Neural cell (in vitro differentiated cells): ENCODE data around the gene RFC3. TPM values are rescaled to one million over a fixed set of nuclear protein-coding genes. Genes with fewer than 3 reads are reported as not detected.

ENCODE experiments used
- H2AFZ ChIP-seq: fragments of 200-600, 300-800 bp; sonication (generic), shearing (Covaris generic); 2 replicates; pipeline ENCODE4 v1.6.0; 2014; ENCODE audit warnings: low read depth, mild to moderate bottlenecking, antibody characterized with exemption, low read length, moderate library complexity
- H3F3A ChIP-seq: fragments of 200-600 bp; shearing (Covaris generic); 2 replicates; pipeline ENCODE4 v1.6.1; 2016; ENCODE audit warnings: mild to moderate bottlenecking, moderate library complexity, mixed read lengths, antibody characterized with exemption, low read length; ENCODE audit not compliant: insufficient read depth, poor library complexity, severe bottlenecking
- H3K27ac ChIP-seq: fragments of 200-600, 300-800 bp; sonication (generic), shearing (Covaris generic); 2 replicates; pipeline ENCODE4 v1.5.1; 2014; ENCODE audit warnings: mild to moderate bottlenecking, low read length, moderate library complexity
- H3K27me3 ChIP-seq: fragments of 300-800, 200-600 bp; sonication (generic), shearing (Covaris generic); 2 replicates; pipeline ENCODE4 v1.6.0; 2014; ENCODE audit warnings: mild to moderate bottlenecking, low read depth, low read length, moderate library complexity; ENCODE audit not compliant: insufficient read depth
- H3K36me3 ChIP-seq: fragments of 300-800, 200-600 bp; sonication (generic), shearing (Covaris generic); 2 replicates; pipeline ENCODE4 v1.5.1; 2014; ENCODE audit warnings: mild to moderate bottlenecking, antibody characterized with exemption, low read length, moderate library complexity; ENCODE audit not compliant: insufficient read depth
- H3K4me2 ChIP-seq: fragments of 300-800, 200-600 bp; sonication (generic), shearing (Covaris generic); 2 replicates; pipeline ENCODE4 v1.6.0; 2014; ENCODE audit warnings: mild to moderate bottlenecking, low read length
- H3K4me3 ChIP-seq: fragments of 300-800, 200-600 bp; sonication (generic), shearing (Covaris generic); 2 replicates; pipeline ENCODE4 v1.5.1; 2014; ENCODE audit warnings: mild to moderate bottlenecking, low read length, moderate library complexity
- H3K79me2 ChIP-seq: fragments of 200-600 bp; shearing (Covaris generic); replicated peaks from 2 replicates; pipeline ENCODE4 v1.6.0; 2014; ENCODE audit warnings: mild to moderate bottlenecking, low read length, moderate library complexity; ENCODE audit not compliant: insufficient read depth
- H3K9ac ChIP-seq: fragments of 300-800, 200-600 bp; sonication (generic), shearing (Covaris generic); 2 replicates; pipeline ENCODE4 v1.6.1; 2016; ENCODE audit warnings: mild to moderate bottlenecking, low read length, mixed read lengths
- H3K9me2 ChIP-seq: fragments of 200-600 bp; shearing (Covaris generic); 2 replicates; pipeline ENCODE4 v1.6.1; 2016; ENCODE audit warnings: mild to moderate bottlenecking, low read length, mixed read lengths; ENCODE audit not compliant: insufficient read depth
- H3K9me3 ChIP-seq: fragments of 200-600, 300-800 bp; sonication (generic), shearing (Covaris generic); 2 replicates; pipeline ENCODE4 v1.6.1; 2016; ENCODE audit warnings: mild to moderate bottlenecking, mixed run types, low read length, moderate library complexity, mixed read lengths
- H4K20me1 ChIP-seq: fragments of 200-600 bp; shearing (Covaris generic); 2 replicates; pipeline ENCODE4 v1.6.1; 2016; ENCODE audit warnings: mild to moderate bottlenecking, mixed run types; ENCODE audit not compliant: insufficient read depth
- CTCF ChIP-seq: fragments of 450-650 bp; IDR thresholded peaks from 2 replicates; pipeline ENCODE4 v1.5.1; 2014; ENCODE audit warnings: antibody characterized with exemption, mild to moderate bottlenecking, moderate library complexity; ENCODE audit not compliant: poor library complexity, severe bottlenecking
- EP300 ChIP-seq: fragments of 450-650 bp; conservative IDR thresholded peaks from 2 replicates; pipeline ENCODE4 v1.6.1; 2014; ENCODE audit warnings: antibody characterized with exemption, mild to moderate bottlenecking, moderate library complexity; ENCODE audit not compliant: poor library complexity, severe bottlenecking
- EZH2 ChIP-seq: fragments of 200-600, 300-800 bp; shearing (Covaris generic), sonication (generic); IDR thresholded peaks from 2 replicates; pipeline ENCODE4 v1.6.1; 2014; ENCODE audit warnings: antibody characterized with exemption, low read length, borderline replicate concordance, mild to moderate bottlenecking; ENCODE audit not compliant: insufficient read depth, poor library complexity, severe bottlenecking
- MXI1 ChIP-seq: fragments of 450-650 bp; conservative IDR thresholded peaks from 2 replicates; pipeline ENCODE4 v1.6.1; 2014; ENCODE audit warnings: antibody characterized with exemption, mild to moderate bottlenecking; ENCODE audit not compliant: poor library complexity, severe bottlenecking
- POLR2AphosphoS5 ChIP-seq: IDR thresholded peaks from 2 replicates; pipeline ENCODE4 v1.6.1; 2012
- RAD21 ChIP-seq: fragments of 450-650 bp; conservative IDR thresholded peaks from 2 replicates; pipeline ENCODE4 v1.6.1; 2014; ENCODE audit warnings: antibody characterized with exemption, mild to moderate bottlenecking, moderate library complexity
- REST ChIP-seq: IDR thresholded peaks from 2 replicates; pipeline ENCODE4 v1.6.1; 2012; ENCODE audit warnings: borderline replicate concordance
- SMC3 ChIP-seq: fragments of 450-650 bp; conservative IDR thresholded peaks from 2 replicates; pipeline ENCODE4 v1.6.1; 2014; ENCODE audit warnings: antibody characterized with exemption, mild to moderate bottlenecking, moderate library complexity; ENCODE audit not compliant: poor library complexity
- polyA plus RNA-seq: library from polyadenylated mRNA; depleted of rRNA; stranded (reverse); fragments of >200 nt; gene quantifications from 2 replicates; pipeline ENCODE4 v1.2.3, GENCODE V29; 2014

RFC3 gene
- polyA plus RNA-seq, 1 donor from 2014 or later, result 13.8 TPM

GRCh38 chr13:33787051-33787591 is 30.8 kb upstream of the RFC3 start:
- Histone ChIP-seq H3K79me2 (no peaks in the 10 kb centered on the region), H3F3A (no peaks in the 10 kb centered on the region), H3K27me3 (no peaks in the 10 kb centered on the region), H3K27ac (no peak overlapping the region), H2AFZ (no peak overlapping the region), H3K9me3 (no peaks in the 10 kb centered on the region), H4K20me1 (no peaks in the 10 kb centered on the region), H3K36me3 (no peaks in the 10 kb centered on the region), H3K9me2 (no peaks in the 10 kb centered on the region), H3K9ac (no peak overlapping the region), H3K4me3 (no peak overlapping the region), H3K4me2 (no peak overlapping the region)
- no peak for TF ChIP-seq POLR2AphosphoS5
- no peak for TF ChIP-seq RAD21
- no peak for TF ChIP-seq SMC3

- Histone ChIP-seq H2AFZ (no peak overlapping the region), H3K9me3 (no peaks in the 10 kb centered on the region)
Observed at GRCh38 chr13:33789066-33789606, 28.8 kb upstream of the RFC3 start.

GRCh38 chr13:33789739-33790138 is 28.2 kb upstream of the RFC3 start:
- no peaks in the 10 kb centered on the region for H3K27me3 ChIP-seq
- no peak overlapping the region for H3K9ac ChIP-seq
- no peak overlapping the region for H3K4me2 ChIP-seq
- no peaks in the 10 kb centered on the region for H3K9me3 ChIP-seq
- H3K27ac ChIP-seq, result no peak overlapping the region
- no peaks in the 10 kb centered on the region for H3K9me2 ChIP-seq
- H3K4me3 ChIP-seq, result no peak overlapping the region
- H2AFZ ChIP-seq, result no peak overlapping the region
- H3F3A ChIP-seq, result no peaks in the 10 kb centered on the region
- no peaks in the 10 kb centered on the region for H3K79me2 ChIP-seq
- no peaks in the 10 kb centered on the region for H3K36me3 ChIP-seq
- no peaks in the 10 kb centered on the region for H4K20me1 ChIP-seq
- TF ChIP-seq MXI1 (no peak), CTCF (no peak), EZH2 (no peak), REST (no peak), RAD21 (no peak)

More at GRCh38 chr13:33789066-33789606, 28.8 kb upstream of the RFC3 start:
- H3K27ac ChIP-seq, result peak overlapping the region; percentile 2
- H3F3A ChIP-seq, result no peaks in the 10 kb centered on the region
- H3K79me2 ChIP-seq, result no peaks in the 10 kb centered on the region
- peak; percentile 99 for TF ChIP-seq REST
- peak; percentile 87 for TF ChIP-seq EP300
- peak; percentile 73 for TF ChIP-seq POLR2AphosphoS5
- TF ChIP-seq EZH2, result no peak
- no peak for TF ChIP-seq MXI1
- no peaks in the 10 kb centered on the region for H3K36me3 ChIP-seq
- no peak overlapping the region for H3K9ac ChIP-seq
- no peak overlapping the region for H3K4me2 ChIP-seq
- H4K20me1 ChIP-seq, result no peaks in the 10 kb centered on the region
- H3K4me3 ChIP-seq, result no peak overlapping the region
- H3K27me3 ChIP-seq, result no peaks in the 10 kb centered on the region
- no peaks in the 10 kb centered on the region for H3K9me2 ChIP-seq
